ENCODE results near the gene CFD.

DNA sequence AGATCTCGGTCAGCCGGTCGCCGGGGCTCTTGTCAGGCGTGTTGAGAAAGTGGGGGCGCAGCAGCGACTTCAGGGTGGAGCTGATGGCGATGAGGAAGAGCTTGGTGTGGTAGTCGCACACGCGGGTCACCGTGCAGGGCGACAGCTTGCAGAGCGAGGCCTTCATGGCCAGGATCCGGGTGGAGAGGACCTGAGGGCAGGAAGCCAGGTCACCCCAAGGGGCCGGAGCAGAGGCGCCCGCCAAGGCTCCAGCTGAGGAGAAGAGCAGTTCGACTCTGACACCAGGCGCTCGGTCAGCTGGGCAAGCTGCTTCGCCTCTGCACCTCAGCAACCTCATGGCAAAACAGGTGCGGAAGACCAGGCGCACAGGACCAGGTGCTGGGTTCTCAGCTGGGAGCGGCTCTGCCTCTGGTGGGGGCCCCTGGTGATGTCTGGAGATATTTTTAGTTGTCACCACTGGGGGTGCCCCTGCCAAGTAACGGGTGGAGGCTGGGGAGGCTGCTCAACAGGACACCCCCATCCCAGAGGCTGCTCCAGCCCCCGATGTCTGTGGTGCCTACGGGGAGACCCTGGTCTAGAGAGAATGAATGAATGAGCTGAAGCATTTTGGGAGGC lies 15.9 kb downstream of the CFD start:
- TF ChIP-seq CTCF (conservative IDR thresholded peaks at IDR 0.05 in 1 of 2, IDR thresholded peaks at IDR 0.05 in 1 of 2; ENCODE audit: extremely low read depth in 1 of 2, insufficient read depth in 1 of 2, low read depth in 1 of 2, low read length in 2 of 2) (no peak), EZH2 (IDR thresholded peaks at IDR 0.05; ENCODE audit: borderline replicate concordance, low read length) (no peak)

All from mammary epithelial cell (primary cell).